NOMO-1 treated with dmso at 0.1 percent for 144 hours (cell line): ENCODE results near the gene MYOD1.

Experiments used
- DNase-seq: peaks from one replicate; lab custom pipeline; 2025; ENCODE audit not compliant: unreplicated experiment; lab: John Stamatoyannopoulos, UW

MYOD1 gene

GRCh38 chr11:17700991-17701390 lies 18.4 kb upstream of the MYOD1 start:
- no peak for DNase-seq

GRCh38 chr11:17702876-17703275 lies 16.5 kb upstream of the MYOD1 start:
- no peak for DNase-seq

- no peak for DNase-seq
Observed at GRCh38 chr11:17703951-17704350, 15.4 kb upstream of the MYOD1 start.

GRCh38 chr11:17707830-17708229 lies 11.5 kb upstream of the MYOD1 start:
- DNase-seq, result no peak

- no peak for DNase-seq
Observed at GRCh38 chr11:17711836-17712235, 7.5 kb upstream of the MYOD1 start.

- no peak for DNase-seq
Observed at GRCh38 chr11:17713851-17714250, 5.5 kb upstream of the MYOD1 start.

GRCh38 chr11:17714356-17714854 lies 5.0 kb upstream of the MYOD1 start:
- no peak for DNase-seq

- no peak for DNase-seq
Observed at GRCh38 chr11:17714870-17715269, 4.5 kb upstream of the MYOD1 start.

- DNase-seq, result no peak
Observed at GRCh38 chr11:17716807-17717206, 2.6 kb upstream of the MYOD1 start.

- DNase-seq, result no peak
Observed at GRCh38 chr11:17718015-17718414, 1.4 kb upstream of the MYOD1 start.

GRCh38 chr11:17718510-17718962 lies 835 bp upstream of the MYOD1 start:
- no peak for DNase-seq

GRCh38 chr11:17719938-17720795 lies 796 bp downstream of the MYOD1 start:
- DNase-seq, result no peak

GRCh38 chr11:17720796-17721171 lies 1.4 kb downstream of the MYOD1 start:
- no peak for DNase-seq

- no peak for DNase-seq
Observed at GRCh38 chr11:17721242-17721999, 2.0 kb downstream of the MYOD1 start.

GRCh38 chr11:17722000-17722643 lies 2.8 kb downstream of the MYOD1 start:
- DNase-seq, result no peak

- DNase-seq, result no peak
Observed at GRCh38 chr11:17724020-17724908, 4.9 kb downstream of the MYOD1 start.

GRCh38 chr11:17725174-17725573 lies 5.8 kb downstream of the MYOD1 start:
- DNase-seq, result no peak

GRCh38 chr11:17730137-17730536 lies 10.8 kb downstream of the MYOD1 start:
- no peak for DNase-seq

- peak; percentile 9 for DNase-seq
Observed at GRCh38 chr11:17730608-17731462, 11.5 kb downstream of the MYOD1 start.

- DNase-seq, result no peak
Observed at GRCh38 chr11:17733261-17733660, 13.9 kb downstream of the MYOD1 start.
